ENCODE data around the gene DYRK1A.

The DYRK1A gene

DNA sequence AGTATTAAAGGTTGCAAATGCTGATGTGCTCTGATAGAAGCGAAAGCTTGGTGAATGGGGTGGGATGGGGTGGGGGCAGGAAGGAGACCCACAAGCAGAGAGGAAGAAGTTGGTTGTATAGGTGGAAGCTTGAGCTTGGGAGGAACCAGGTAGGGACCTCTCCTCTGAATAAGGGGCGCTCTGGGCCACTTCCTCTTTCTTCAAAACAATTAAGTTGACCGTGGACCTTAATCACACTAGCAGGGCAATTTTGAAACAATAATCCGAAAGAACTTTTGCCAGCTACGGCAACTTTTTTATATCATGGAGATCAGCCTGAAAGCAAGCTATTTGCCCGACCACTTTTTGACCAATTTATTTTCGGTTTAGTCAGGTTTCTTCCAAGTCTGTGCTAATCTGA lies 1.9 kb upstream of the DYRK1A start:
- no peak overlapping the region for H3K4me3 ChIP-seq (replicated peaks; ENCODE audit: low read depth, low read length)
- TF ChIP-seq, protein P1, sequence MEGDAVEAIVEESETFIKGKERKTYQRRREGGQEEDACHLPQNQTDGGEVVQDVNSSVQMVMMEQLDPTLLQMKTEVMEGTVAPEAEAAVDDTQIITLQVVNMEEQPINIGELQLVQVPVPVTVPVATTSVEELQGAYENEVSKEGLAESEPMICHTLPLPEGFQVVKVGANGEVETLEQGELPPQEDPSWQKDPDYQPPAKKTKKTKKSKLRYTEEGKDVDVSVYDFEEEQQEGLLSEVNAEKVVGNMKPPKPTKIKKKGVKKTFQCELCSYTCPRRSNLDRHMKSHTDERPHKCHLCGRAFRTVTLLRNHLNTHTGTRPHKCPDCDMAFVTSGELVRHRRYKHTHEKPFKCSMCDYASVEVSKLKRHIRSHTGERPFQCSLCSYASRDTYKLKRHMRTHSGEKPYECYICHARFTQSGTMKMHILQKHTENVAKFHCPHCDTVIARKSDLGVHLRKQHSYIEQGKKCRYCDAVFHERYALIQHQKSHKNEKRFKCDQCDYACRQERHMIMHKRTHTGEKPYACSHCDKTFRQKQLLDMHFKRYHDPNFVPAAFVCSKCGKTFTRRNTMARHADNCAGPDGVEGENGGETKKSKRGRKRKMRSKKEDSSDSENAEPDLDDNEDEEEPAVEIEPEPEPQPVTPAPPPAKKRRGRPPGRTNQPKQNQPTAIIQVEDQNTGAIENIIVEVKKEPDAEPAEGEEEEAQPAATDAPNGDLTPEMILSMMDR (IDR thresholded peaks at IDR 0.05; ENCODE audit: low read depth, low read length, missing control alignments): no peak
- DNase-seq (ENCODE audit: extremely low read depth, low read depth): no peak

DNA sequence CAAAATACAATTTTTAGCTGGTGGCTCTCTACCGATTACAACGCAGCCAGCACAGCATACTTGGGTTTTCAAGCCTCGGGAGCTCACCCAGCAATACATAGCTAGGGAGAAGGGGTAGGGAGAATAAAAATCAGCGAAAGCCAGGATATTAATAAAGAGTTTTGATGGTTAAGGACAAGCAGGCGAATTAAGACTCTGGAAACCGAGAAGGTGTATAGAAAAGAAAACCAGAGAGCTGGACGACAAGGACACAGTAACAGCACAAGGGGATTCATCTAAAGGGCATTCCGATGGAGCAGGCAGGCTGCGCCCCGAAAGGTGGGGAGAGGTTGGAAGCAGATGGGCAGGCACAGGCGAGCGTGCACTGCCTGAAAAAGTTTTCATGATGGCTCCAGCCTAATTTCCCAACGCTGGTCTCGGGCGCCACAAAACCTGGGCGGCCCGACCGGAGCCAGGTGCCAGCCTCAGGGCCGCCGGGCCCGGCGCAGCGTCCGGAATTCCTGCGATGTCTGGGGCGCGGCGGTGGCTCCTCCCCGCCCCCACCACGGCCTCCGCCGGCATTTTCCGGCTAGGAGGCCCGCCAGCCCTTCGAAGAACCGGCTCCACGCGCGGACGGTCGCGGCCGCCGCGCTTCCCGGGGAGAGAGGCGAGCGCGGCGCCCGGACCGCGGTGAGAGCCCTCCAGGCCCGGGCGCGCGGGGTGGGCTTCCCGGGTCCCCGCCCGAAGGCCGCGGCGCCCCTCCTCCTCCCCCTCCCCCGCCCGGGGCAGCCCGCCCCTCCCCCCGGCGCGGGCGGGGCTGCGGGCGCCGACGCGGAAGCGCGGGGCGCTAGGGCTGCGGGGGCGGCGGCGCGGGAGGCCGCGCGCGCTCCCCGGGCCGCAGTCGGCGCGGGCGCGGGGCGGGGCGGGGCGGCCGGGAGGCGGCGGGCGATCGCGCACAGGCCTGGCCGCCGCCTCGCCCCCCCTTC lies 774 bp upstream of the DYRK1A start:
- no peak for DNase-seq (ENCODE audit: extremely low read depth, low read depth)
- peak overlapping the region; percentile 68 for H3K4me3 ChIP-seq (replicated peaks; ENCODE audit: low read depth, low read length)
- TF ChIP-seq, protein P1 (IDR thresholded peaks at IDR 0.05; ENCODE audit: low read depth, low read length, missing control alignments): no peak

DNA sequence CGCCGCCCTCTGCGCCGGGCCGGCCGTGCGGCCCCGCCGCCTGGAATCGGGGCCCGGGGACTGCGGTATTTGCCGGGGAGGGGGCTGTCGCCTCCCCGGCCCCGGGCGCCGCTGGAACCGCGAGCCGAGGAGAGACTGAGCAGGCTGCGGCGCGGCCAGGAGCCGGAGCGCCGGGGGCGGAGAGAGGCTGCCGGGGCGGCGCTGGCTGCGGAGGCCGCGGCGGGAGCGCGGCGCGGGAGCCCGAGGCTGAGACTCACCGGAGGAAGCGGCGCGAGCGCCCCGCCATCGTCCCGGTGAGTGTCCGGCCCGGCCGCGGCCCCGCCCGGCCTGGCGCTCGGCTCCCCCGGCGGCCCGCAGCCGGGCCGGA lies 746 bp downstream of the DYRK1A start:
- H3K4me3 ChIP-seq (replicated peaks; ENCODE audit: low read depth, low read length): peak overlapping the region; percentile 70
- DNase-seq (ENCODE audit: extremely low read depth, low read depth): no peak
- TF ChIP-seq, protein P1 (IDR thresholded peaks at IDR 0.05; ENCODE audit: low read depth, low read length, missing control alignments): no peak

DNA sequence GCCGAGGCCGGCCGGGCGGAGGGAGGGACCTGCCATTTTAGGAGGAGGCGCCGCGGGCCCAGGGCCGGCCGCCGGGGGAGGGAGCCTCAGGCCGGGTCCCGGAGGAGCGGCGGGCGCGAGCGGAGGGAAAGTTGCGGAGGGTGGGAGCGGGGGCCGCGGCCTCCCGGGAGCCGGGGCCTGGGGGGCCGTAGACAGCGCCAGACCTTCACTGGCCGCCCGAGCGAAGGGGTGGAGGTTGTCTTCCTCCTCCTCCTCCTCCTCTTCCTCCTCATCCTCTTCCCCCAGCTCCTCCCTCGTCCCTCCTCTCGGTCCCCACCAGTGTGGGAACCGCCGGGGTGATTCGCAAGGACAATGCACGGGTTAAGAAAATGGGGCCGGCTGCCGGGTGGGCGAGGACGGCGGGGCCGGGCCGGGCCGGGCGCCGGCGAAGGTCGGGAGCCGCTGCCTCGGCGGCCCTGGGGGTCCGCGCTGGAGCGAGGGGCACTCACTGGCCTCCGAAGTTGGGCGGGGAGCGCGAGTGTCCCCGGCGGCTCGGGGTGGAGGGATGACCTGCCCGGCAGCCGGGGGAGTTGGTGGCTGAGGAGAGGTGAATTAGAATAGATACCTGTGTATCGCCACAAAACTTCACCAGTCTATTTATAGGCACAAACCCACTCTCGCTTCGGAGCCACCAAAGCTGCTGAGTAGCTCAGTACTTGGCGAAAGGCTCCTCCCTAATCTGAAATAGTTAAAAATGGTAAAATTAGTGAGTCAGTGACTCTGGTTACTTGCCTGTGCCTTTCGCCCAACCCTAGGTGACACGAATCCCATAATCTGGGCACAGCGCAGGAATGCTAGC lies 1.3 kb downstream of the DYRK1A start:
- peak overlapping the region; percentile 70 for H3K4me3 ChIP-seq (replicated peaks; ENCODE audit: low read depth, low read length)
- no peak for DNase-seq (ENCODE audit: extremely low read depth, low read depth)

DNA sequence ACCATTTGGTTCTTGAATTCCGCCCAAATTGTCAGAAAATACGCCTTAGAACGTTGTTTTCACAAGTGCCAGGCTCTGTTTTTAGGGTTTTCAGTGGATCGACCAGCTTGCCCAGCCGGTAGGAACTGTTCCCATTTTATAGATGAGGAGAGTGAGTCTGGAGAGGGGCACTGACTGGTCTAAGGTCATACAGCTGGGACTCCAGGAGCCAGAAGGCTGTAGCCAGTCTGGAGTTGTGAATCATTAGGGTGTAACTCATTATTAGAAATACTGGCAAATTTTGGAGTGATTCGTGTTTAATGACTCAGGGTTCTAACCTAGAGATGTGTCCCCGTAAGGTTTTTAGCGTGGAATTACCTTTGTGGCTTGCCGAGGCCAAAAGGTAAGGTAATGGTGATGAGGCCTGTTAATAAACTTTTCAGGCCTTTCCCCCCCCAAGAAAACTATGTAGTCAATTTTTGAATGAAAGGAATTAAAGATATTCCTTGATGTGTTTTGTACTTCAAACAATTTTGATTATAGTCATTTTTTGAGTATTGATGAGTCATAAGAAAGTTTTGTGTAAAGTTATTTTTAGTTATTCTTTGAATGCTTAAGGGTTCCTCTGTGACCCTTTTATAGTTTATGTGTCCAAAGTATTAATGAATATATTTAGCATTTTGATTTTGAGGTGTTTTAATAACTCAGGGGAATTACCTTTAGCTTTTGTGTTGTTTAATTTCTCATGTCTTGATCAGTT lies 2.1 kb downstream of the DYRK1A start:
- DNase-seq (ENCODE audit: extremely low read depth, low read depth): no peak
- peak overlapping the region; percentile 70 for H3K4me3 ChIP-seq (replicated peaks; ENCODE audit: low read depth, low read length)
- TF ChIP-seq, protein P1 (IDR thresholded peaks at IDR 0.05; ENCODE audit: low read depth, low read length, missing control alignments): no peak

More for the DNA sequence above, 1.3 kb downstream of the DYRK1A start:
- TF ChIP-seq, protein P1 (IDR thresholded peaks at IDR 0.05; ENCODE audit: low read depth, low read length, missing control alignments): no peak

DNA sequence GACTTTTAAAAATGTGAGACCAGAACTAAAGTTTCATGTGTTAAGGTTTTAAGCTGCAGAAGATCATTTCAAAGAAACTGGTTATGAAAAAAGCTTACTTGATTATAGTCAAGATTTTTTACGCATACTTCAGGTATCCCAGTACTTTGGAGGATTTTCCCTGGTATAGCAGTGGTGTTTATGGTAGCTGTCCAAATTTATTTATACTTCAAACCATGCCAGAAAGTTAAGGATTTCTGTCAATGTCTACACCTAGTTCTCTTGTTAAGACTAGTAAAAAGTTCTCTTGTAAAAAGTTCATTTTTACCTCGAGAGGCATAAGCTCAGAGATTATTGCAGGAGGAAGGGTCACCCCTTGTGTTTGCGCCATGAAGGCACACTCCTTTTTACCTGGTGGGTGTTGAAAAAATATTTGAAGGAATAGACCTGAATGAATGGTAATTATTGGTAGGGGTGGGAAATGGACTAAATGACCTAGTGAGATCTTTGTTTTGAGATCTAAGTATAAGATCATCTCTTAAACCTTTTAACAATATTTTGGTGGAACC lies 2.8 kb downstream of the DYRK1A start:
- H3K4me3 ChIP-seq (replicated peaks; ENCODE audit: low read depth, low read length): peak overlapping the region; percentile 70
- DNase-seq (ENCODE audit: extremely low read depth, low read depth): no peak
- TF ChIP-seq, protein P1 (IDR thresholded peaks at IDR 0.05; ENCODE audit: low read depth, low read length, missing control alignments): no peak
